IMR-90 (cell line): Measurements from ENCODE around the gene LONRF3. TPM values are rescaled to one million over a fixed set of nuclear protein-coding genes. Genes with fewer than 3 reads are reported as not detected.
A peak's percentile ranks its signal among the peaks of the same experiment; 100 is the strongest.

Experiments used
- ATAC-seq: fragments of 200-7000 bp; cut with Tn5 transposase; 2 replicates; pipeline ENCODE4 v1.9.1; 2020; ENCODE audit warnings: low read depth, mild to moderate bottlenecking, moderate library complexity
- BruUV-seq: library from RNA; stranded (reverse); fragments of 400-500 nt; replicated peaks from 2 replicates; lab custom pipeline; 2021; lab: Mats Ljungman, UMichigan
- CTCF ChIA-PET: fragments of 300-600 bp; formaldehyde crosslinking; extraction: SDS; loops from one replicate; lab custom pipeline; 2021; ENCODE audit warnings: antibody characterized with exemption; lab: Yijun Ruan, JAX
- POLR2A ChIA-PET: fragments of 300-600 bp; sonication (Branson Sonifier 250); formaldehyde crosslinking; loops from one replicate; lab custom pipeline; 2022; ENCODE audit warnings: antibody characterized with exemption; ENCODE audit not compliant: unreplicated experiment; lab: Charles Lee
- DNase-seq: peaks from one replicate; pipeline ENCODE4 v3.0.0; 2013
- H2AFZ ChIP-seq: replicated peaks from 2 replicates; pipeline ENCODE3; 2013; ENCODE audit warnings: low read length, mild to moderate bottlenecking; ENCODE audit not compliant: poor library complexity
- H2AK5ac ChIP-seq: 2 replicates; pipeline ENCODE4 v1.6.1; 2013; ENCODE audit warnings: low read depth, low read length, inconsistent platforms
- H2AK9ac ChIP-seq: replicated peaks from 2 replicates; pipeline ENCODE3; 2013; ENCODE audit warnings: mild to moderate bottlenecking, low read depth, low read length, moderate library complexity; ENCODE audit not compliant: poor library complexity
- H2BK120ac ChIP-seq: 2 replicates; pipeline ENCODE4 v1.6.1; 2013; ENCODE audit warnings: low read depth, low read length, inconsistent platforms
- H2BK15ac ChIP-seq: 3 replicates; pipeline ENCODE4 v1.6.1; 2013; ENCODE audit warnings: low read depth, low read length, inconsistent platforms
- H2BK20ac ChIP-seq: 2 replicates; pipeline ENCODE4 v1.6.1; 2013; ENCODE audit warnings: low read depth, mild to moderate bottlenecking, inconsistent platforms, low read length, moderate library complexity
- H2BK5ac ChIP-seq: 2 replicates; pipeline ENCODE4 v1.6.1; 2013; ENCODE audit warnings: mild to moderate bottlenecking, low read depth, low read length, inconsistent platforms; ENCODE audit not compliant: poor library complexity, severe bottlenecking
- H3K14ac ChIP-seq: replicated peaks from 2 replicates; pipeline ENCODE4 v1.6.1; 2013; ENCODE audit warnings: low read depth, low read length, inconsistent platforms
- H3K18ac ChIP-seq: 2 replicates; pipeline ENCODE4 v1.6.1; 2013; ENCODE audit warnings: low read depth, low read length, control low read depth
- H3K23ac ChIP-seq: 2 replicates; pipeline ENCODE4 v1.6.1; 2013; ENCODE audit warnings: low read depth, low read length, inconsistent platforms
- H3K27ac ChIP-seq: 2 replicates; pipeline ENCODE4 v1.5.1; 2013; ENCODE audit warnings: mild to moderate bottlenecking, control low read depth, low read length; ENCODE audit not compliant: insufficient read depth
- H3K27me3 ChIP-seq: 2 replicates; pipeline ENCODE4 v1.6.1; 2013; ENCODE audit warnings: low read length; ENCODE audit not compliant: control insufficient read depth, insufficient read depth
- H3K36me3 ChIP-seq: 2 replicates; pipeline ENCODE4 v1.6.1; 2013; ENCODE audit warnings: low read length, mixed read lengths; ENCODE audit not compliant: control insufficient read depth, insufficient read depth
- H3K4ac ChIP-seq: 2 replicates; pipeline ENCODE4 v1.6.1; 2013; ENCODE audit warnings: low read depth, low read length, inconsistent platforms
- H3K4me1 ChIP-seq: 2 replicates; pipeline ENCODE4 v1.6.1; 2013; ENCODE audit warnings: low read length, mixed read lengths; ENCODE audit not compliant: control insufficient read depth, insufficient read depth
- H3K4me2 ChIP-seq: 2 replicates; pipeline ENCODE4 v1.6.1; 2013; ENCODE audit warnings: low read depth, mild to moderate bottlenecking, control low read depth, low read length, moderate library complexity
- H3K4me3 ChIP-seq: 2 replicates; pipeline ENCODE4 v1.5.1; 2013; ENCODE audit warnings: low read depth, mild to moderate bottlenecking, control low read depth, low read length, moderate library complexity; ENCODE audit not compliant: insufficient read depth
- H3K56ac ChIP-seq: 2 replicates; pipeline ENCODE4 v1.6.1; 2013; ENCODE audit warnings: low read length, inconsistent platforms; ENCODE audit not compliant: insufficient read depth; ENCODE audit errors: extremely low read depth
- H3K79me1 ChIP-seq, 2 experiments: 2 replicates each; pipeline ENCODE4 v1.6.1; 2013; ENCODE audit warnings: low read length in 2 of 2, inconsistent platforms in 1 of 2, low read depth in 1 of 2
- H3K9ac ChIP-seq: 2 replicates; pipeline ENCODE4 v1.6.1; 2013; ENCODE audit warnings: low read depth, low read length, control low read depth
- H3K9me1 ChIP-seq: 2 replicates; pipeline ENCODE4 v1.6.1; 2013; ENCODE audit warnings: low read length, inconsistent platforms; ENCODE audit not compliant: insufficient read depth
- H3K9me3 ChIP-seq: 2 replicates; pipeline ENCODE4 v1.6.1; 2013; ENCODE audit warnings: low read length; ENCODE audit not compliant: control insufficient read depth, insufficient read depth
- H4K20me1 ChIP-seq: 2 replicates; pipeline ENCODE4 v1.6.1; 2013; ENCODE audit warnings: low read length, inconsistent platforms; ENCODE audit not compliant: insufficient read depth
- H4K5ac ChIP-seq: 2 replicates; pipeline ENCODE4 v1.6.1; 2013; ENCODE audit warnings: mild to moderate bottlenecking, low read depth, low read length, control low read depth
- H4K8ac ChIP-seq, 2 experiments: 2 replicates each; pipeline ENCODE4 v1.6.1; 2013; ENCODE audit warnings: low read depth in 2 of 2, low read length in 2 of 2, control low read depth in 1 of 2, inconsistent platforms in 1 of 2
- H4K91ac ChIP-seq: 2 replicates; pipeline ENCODE4 v1.6.1; 2013; ENCODE audit warnings: low read depth, low read length, inconsistent platforms; ENCODE audit not compliant: insufficient read depth
- CEBPB ChIP-seq: IDR thresholded peaks from 2 replicates; pipeline ENCODE4 v1.6.1; 2012; ENCODE audit warnings: low read depth, low read length, improper control_type of control experiment
- CTCF ChIP-seq: conservative IDR thresholded peaks from 2 replicates; pipeline ENCODE4 v1.5.1; 2012; ENCODE audit warnings: mild to moderate bottlenecking, low read depth, low read length, improper control_type of control experiment
- RAD21 ChIP-seq: IDR thresholded peaks from 2 replicates; pipeline ENCODE4 v1.6.1; 2012; ENCODE audit warnings: low read length, improper control_type of control experiment
- SMC3 ChIP-seq: fragments of 150-350 bp; IDR thresholded peaks from 2 replicates; pipeline ENCODE4 v1.6.1; 2016; ENCODE audit warnings: low read depth, mild to moderate bottlenecking, antibody characterized with exemption, low read length, moderate library complexity
- WGBS, 2 experiments: methylation state at CpG; one replicate each; pipeline versions ENCODE4 v1.1.5 to v1.1.7; 2013; ENCODE audit warnings: missing lambda C conversion rate in 2 of 2; ENCODE audit not compliant: insufficient read length in 1 of 2; ENCODE audit errors: extremely low coverage in 2 of 2; 5-methylcytosine and 5-hydroxymethylcytosine counted together
- dilution Hi-C: fragments of 300-500 bp; cut with HindIII; formaldehyde crosslinking; loops from one replicate; pipeline ENCODE4 v1.14.3; 2018; ENCODE audit warnings: low sequenced_read_pairs; ENCODE audit not compliant: unreplicated experiment
- in situ Hi-C: fragments of 300-500 bp; cut with MboI; formaldehyde crosslinking; loops from 3 replicates; pipeline ENCODE4 v1.14.3; 2019; ENCODE audit warnings: low sequenced_read_pairs, inconsistent platforms, mixed read lengths
- intact Hi-C: fragments of 100-400 bp; cut with micrococcal nuclease; formaldehyde crosslinking; loops from 2 replicates; pipeline ENCODE4 v1.10.0; 2022
- polyA plus RNA-seq, 3 experiments: library from polyadenylated mRNA; depleted of rRNA; stranded (reverse); fragments of >200 nt; gene quantifications; 2 replicates each; pipeline ENCODE4 v1.2.3, GENCODE V29; 2012; ENCODE audit warnings: low replicate concordance in 1 of 3
- total RNA-seq: library from RNA; depleted of rRNA; stranded (reverse); fragments of >200 nt; gene quantifications from 2 replicates; pipeline ENCODE4 v1.2.3, GENCODE V29; 2012; rRNA removed

Gene LONRF3
- total and polyA plus RNA-seq, 2 of the 4 experiments (the other 2 are of a cell fraction), result not detected

GRCh38 chrX:119067023-119067739, 92.8 kb downstream of the LONRF3 start:
- ChIA-PET CTCF (interaction anchor here (0.6 to 1.2 kb wide), 8 partner anchors 9 to 219 kb away, joined by 3 to 5 read pairs (median 4); no protein-coding TSS in a partner anchor), POLR2A (no interaction called here)
- Histone ChIP-seq H3K4me1 (no peaks in the 10 kb centered on the region), H3K23ac (no peak overlapping the region), H2BK5ac (no peak overlapping the region), H3K56ac (no peak overlapping the region), H3K4me2 (no peak overlapping the region), H3K27ac (no peak overlapping the region), H4K8ac (no peak overlapping the region), H2BK15ac (no peak overlapping the region), H3K27me3 (peaks cover 8% of the 10 kb centered on the region), H2AFZ (no peak overlapping the region), H2AK9ac (no peak overlapping the region), H4K20me1 (no peaks in the 10 kb centered on the region), H3K36me3 (no peaks in the 10 kb centered on the region), H3K9me1 (no peaks in the 10 kb centered on the region), H3K4ac (no peak overlapping the region), H3K9me3 (no peaks in the 10 kb centered on the region), H3K14ac (no peak overlapping the region), H2AK5ac (no peak overlapping the region), H3K79me1 (no peaks in the 10 kb centered on the region), H3K4me3 (no peak overlapping the region), H3K9ac (no peak overlapping the region), H2BK120ac (no peak overlapping the region), H3K18ac (no peak overlapping the region), H4K5ac (no peak overlapping the region), H2BK20ac (no peak overlapping the region), H4K91ac (no peak overlapping the region)
- no TSS peak for BruUV-seq
- dilution Hi-C loops (no loop called here), intact Hi-C loops (loop anchor here (1.0 kb wide), 3 partner anchors 46 to 220 kb away; no protein-coding TSS in a partner anchor), in situ Hi-C loops (no loop called here)
- ATAC-seq (peak; percentile 96), DNase-seq (peak; percentile 49)
- TF ChIP-seq CEBPB, result no peak
- peak; percentile 76 for TF ChIP-seq RAD21
- TF ChIP-seq SMC3, result peak; percentile 69
- peak; percentile 70 for TF ChIP-seq CTCF
- whole genome bisulfite sequencing, 2 experiments, result no CpG with 5 or more reads among the region's 7 CpGs

Other genes starting within 250 kb of the LONRF3 start
- gene IL13RA1, start 247.0 kb upstream of the LONRF3 start, total RNA-seq, result 31.7 and 35.6 TPM in 2 replicates
- 17.7 and 24.2 TPM in 2 replicates for gene IL13RA1, start 247.0 kb upstream of the LONRF3 start, polyA plus RNA-seq (2012; rRNA removed)
- gene ZCCHC12, start 150.8 kb upstream of the LONRF3 start, total RNA-seq, result under 0.01 TPM in 1 of 2 replicates, not detected in the other
- gene ZCCHC12, start 150.8 kb upstream of the LONRF3 start, polyA plus RNA-seq (2012; rRNA removed), result 0.06 and 0.07 TPM in 2 replicates
- not detected in 2 replicates for gene CT47C1, start 98.4 kb downstream of the LONRF3 start, total RNA-seq
- not detected in 2 replicates for gene CT47C1, start 98.4 kb downstream of the LONRF3 start, polyA plus RNA-seq (2012; rRNA removed)
- gene KIAA1210, start 153.2 kb downstream of the LONRF3 start, total RNA-seq, result not detected in 2 replicates
- gene KIAA1210, start 153.2 kb downstream of the LONRF3 start, polyA plus RNA-seq (2012; rRNA removed), result not detected in 2 replicates